H9 (cell line): ENCODE measurements around the gene CDH8. TPM values are rescaled to one million over a fixed set of nuclear protein-coding genes. Genes with fewer than 3 reads are reported as not detected.

Experiments
- DNase-seq: peaks from one replicate; pipeline ENCODE4 v3.0.0-alpha.2; 2017
- H2AFZ ChIP-seq: one replicate; pipeline ENCODE4 v1.6.1; 2013; ENCODE audit warnings: mild to moderate bottlenecking, low read length, control low read depth, moderate library complexity
- H2AK5ac ChIP-seq: 2 replicates; pipeline ENCODE4 v1.6.1; 2013; ENCODE audit warnings: low read length, control low read depth, mixed read lengths; ENCODE audit not compliant: insufficient read length
- H2BK120ac ChIP-seq: one replicate; pipeline ENCODE4 v1.6.1; 2013; ENCODE audit warnings: low read depth, mild to moderate bottlenecking, low read length, control low read depth, inconsistent platforms; ENCODE audit not compliant: poor library complexity, severe bottlenecking
- H2BK12ac ChIP-seq: 2 replicates; pipeline ENCODE4 v1.6.1; 2013; ENCODE audit warnings: low read length, control low read depth, mixed read lengths, low read depth; ENCODE audit not compliant: insufficient read length
- H2BK15ac ChIP-seq: 2 replicates; pipeline ENCODE4 v1.6.1; 2013; ENCODE audit warnings: low read depth, low read length, control low read depth
- H2BK20ac ChIP-seq: one replicate; pipeline ENCODE4 v1.6.1; 2013; ENCODE audit warnings: low read depth, mild to moderate bottlenecking, low read length, control low read depth, inconsistent platforms; ENCODE audit not compliant: poor library complexity, severe bottlenecking
- H2BK5ac ChIP-seq: 2 replicates; pipeline ENCODE4 v1.6.1; 2013; ENCODE audit warnings: low read length, control low read depth, mixed read lengths; ENCODE audit not compliant: insufficient read length
- H3K14ac ChIP-seq: 2 replicates; pipeline ENCODE4 v1.6.1; 2013; ENCODE audit warnings: low read length, control low read depth; ENCODE audit not compliant: insufficient read depth
- H3K18ac ChIP-seq: 2 replicates; pipeline ENCODE4 v1.6.1; 2013; ENCODE audit warnings: low read depth, mild to moderate bottlenecking, mixed read lengths, low read length, control low read depth; ENCODE audit not compliant: insufficient read length
- H3K23ac ChIP-seq: 2 replicates; pipeline ENCODE4 v1.6.1; 2013; ENCODE audit warnings: low read length, control low read depth, mixed read lengths, low read depth; ENCODE audit not compliant: insufficient read length
- H3K23me2 ChIP-seq: 2 replicates; pipeline ENCODE4 v1.6.1; 2013; ENCODE audit warnings: low read depth, mild to moderate bottlenecking, mixed read lengths, low read length, control low read depth; ENCODE audit not compliant: insufficient read length, poor library complexity, severe bottlenecking
- H3K27ac ChIP-seq: 2 replicates; pipeline ENCODE4 v1.5.1; 2013; ENCODE audit warnings: low read length, control low read depth, mixed read lengths, low read depth; ENCODE audit not compliant: insufficient read length
- H3K27me3 ChIP-seq: 2 replicates; pipeline ENCODE4 v1.6.1; 2013; ENCODE audit warnings: low read length, control low read depth, inconsistent platforms; ENCODE audit not compliant: insufficient read depth
- H3K4ac ChIP-seq: 2 replicates; pipeline ENCODE4 v1.6.1; 2013; ENCODE audit warnings: low read depth, mild to moderate bottlenecking, control low read depth, inconsistent platforms, low read length, moderate library complexity
- H3K4me1 ChIP-seq: 2 replicates; pipeline ENCODE4 v1.6.1; 2013; ENCODE audit warnings: low read length, control low read depth, inconsistent platforms; ENCODE audit not compliant: insufficient read depth
- H3K4me2 ChIP-seq: 2 replicates; pipeline ENCODE4 v1.6.1; 2013; ENCODE audit warnings: low read length, control low read depth, mixed read lengths; ENCODE audit not compliant: insufficient read length, insufficient read depth
- H3K56ac ChIP-seq: 2 replicates; pipeline ENCODE4 v1.6.1; 2013; ENCODE audit warnings: low read depth, mild to moderate bottlenecking, mixed read lengths, low read length, control low read depth; ENCODE audit not compliant: insufficient read length
- H3K79me1 ChIP-seq: 2 replicates; pipeline ENCODE4 v1.6.1; 2013; ENCODE audit warnings: low read depth, mild to moderate bottlenecking, moderate library complexity, low read length, control low read depth, inconsistent platforms; ENCODE audit not compliant: insufficient read depth, poor library complexity, severe bottlenecking
- H3K79me2 ChIP-seq: 2 replicates; pipeline ENCODE4 v1.6.1; 2013; ENCODE audit warnings: low read length, control low read depth, inconsistent platforms; ENCODE audit not compliant: insufficient read depth
- H3K9ac ChIP-seq: 2 replicates; pipeline ENCODE4 v1.6.1; 2013; ENCODE audit warnings: low read length, control low read depth, mixed read lengths; ENCODE audit not compliant: insufficient read length; ENCODE audit errors: extremely low read depth
- H3K9me3 ChIP-seq: one replicate; pipeline ENCODE4 v1.6.1; 2013; ENCODE audit warnings: low read depth, low read length, inconsistent platforms; ENCODE audit not compliant: control insufficient read depth
- H3T11ph ChIP-seq: one replicate; pipeline ENCODE4 v1.6.1; 2013; ENCODE audit warnings: mild to moderate bottlenecking, low read length, control low read depth, inconsistent platforms
- H4K20me1 ChIP-seq: one replicate; pipeline ENCODE4 v1.6.1; 2013; ENCODE audit not compliant: control insufficient read depth, insufficient read length, insufficient read depth
- H4K5ac ChIP-seq: 2 replicates; pipeline ENCODE4 v1.6.1; 2013; ENCODE audit warnings: low read depth, mild to moderate bottlenecking, mixed read lengths, low read length, control low read depth; ENCODE audit not compliant: insufficient read length
- H4K8ac ChIP-seq: replicated peaks from 2 replicates; pipeline ENCODE4 v1.6.1; 2013; ENCODE audit warnings: low read length, control low read depth, mixed read lengths, low read depth; ENCODE audit not compliant: insufficient read length
- H4K91ac ChIP-seq: 2 replicates; pipeline ENCODE4 v1.6.1; 2013; ENCODE audit warnings: low read depth, mild to moderate bottlenecking, moderate library complexity, mixed read lengths, low read length, control low read depth; ENCODE audit not compliant: insufficient read length
- H3K27ac Mint-ChIP-seq, 3 experiments: 2 replicates in 2 of 3; 3 replicates in 1 of 3; pipeline ENCODE4 v1.8.0; 2020 to 2021; ENCODE audit warnings: mixed read lengths in 3 of 3, mild to moderate bottlenecking in 1 of 3, moderate library complexity in 1 of 3
- H3K27me3 Mint-ChIP-seq: 2 replicates; pipeline ENCODE4 v1.8.0; 2021; ENCODE audit warnings: low read depth, mild to moderate bottlenecking, moderate library complexity, mixed read lengths
- H3K36me3 Mint-ChIP-seq, 3 experiments: 2 replicates in 2 of 3; 3 replicates in 1 of 3; pipeline ENCODE4 v1.8.0; 2020 to 2021; ENCODE audit warnings: low read depth in 3 of 3, mixed read lengths in 3 of 3; ENCODE audit not compliant: insufficient read depth in 1 of 3
- H3K4me1 Mint-ChIP-seq, 2 experiments: 2 replicates each; pipeline ENCODE4 v1.8.0; 2020; ENCODE audit warnings: mixed read lengths in 2 of 2
- H3K4me3 Mint-ChIP-seq, 2 experiments: 2 replicates in 1 of 2; 3 replicates in 1 of 2; pipeline ENCODE4 v1.8.0; 2020 to 2021; ENCODE audit warnings: mild to moderate bottlenecking in 2 of 2, mixed read lengths in 2 of 2, moderate library complexity in 1 of 2
- H3K9me3 Mint-ChIP-seq, 2 experiments: 2 replicates in 1 of 2; 3 replicates in 1 of 2; pipeline ENCODE4 v1.8.0; 2020; ENCODE audit warnings: mild to moderate bottlenecking in 2 of 2, mixed read lengths in 2 of 2, moderate library complexity in 1 of 2
- WGBS: extraction: QIAGEN DNeasy Blood & Tissue Kit; methylation state at CpG from one replicate; pipeline ENCODE4 v1.1.7; 2013; ENCODE audit warnings: missing lambda C conversion rate, low lambda C conversion rate, mixed read lengths; ENCODE audit not compliant: insufficient read length; ENCODE audit errors: extremely low coverage; 5-methylcytosine and 5-hydroxymethylcytosine counted together
- total RNA-seq: library from RNA; stranded (reverse); gene quantifications from 2 replicates; pipeline ENCODE4 v1.2.1, GENCODE V29; 2021
- TF ChIP-seq, protein P1 (sequence below): fragments of 200-600 bp; sonication (generic); conservative IDR thresholded peaks from 3 replicates; pipeline ENCODE4 v1.8.0; 2021; ENCODE audit warnings: antibody characterized with exemption, mild to moderate bottlenecking

Gene CDH8
- total RNA-seq, 1 experiment from 2014 or later = 12.0 TPM

DNA sequence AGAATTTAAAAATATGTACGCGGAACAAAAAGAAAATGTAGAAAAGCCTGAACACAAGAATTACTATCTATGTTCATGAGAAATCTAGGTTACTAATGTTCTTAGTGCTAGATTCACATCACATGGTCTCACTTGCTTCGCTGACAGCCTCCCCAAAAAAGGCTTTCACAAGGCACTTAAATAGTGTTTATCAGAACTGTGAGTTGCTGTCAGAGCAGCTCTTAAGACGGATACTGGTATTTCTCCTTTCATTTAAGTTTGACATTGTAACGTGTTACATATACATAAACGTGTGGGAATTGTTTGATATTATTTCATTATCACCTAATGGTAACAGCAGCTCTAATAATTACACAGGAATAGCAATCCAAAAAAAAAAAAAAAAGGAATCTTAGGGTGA is 150.9 kb downstream of the CDH8 start:
- H3K23ac ChIP-seq = no peak overlapping the region
- no peak overlapping the region for H3K4ac ChIP-seq
- no peaks in the 10 kb centered on the region for H3K23me2 ChIP-seq
- no peak overlapping the region for H2AFZ ChIP-seq
- H2BK120ac ChIP-seq = no peak overlapping the region
- H4K20me1 ChIP-seq = no peaks in the 10 kb centered on the region
- H2BK20ac ChIP-seq = no peak overlapping the region
- H3K4me2 ChIP-seq = no peak overlapping the region
- Mint-ChIP-seq H3K27ac (no peak overlapping the region; a peak in 1 of 7 replicates), H3K27me3 (no peaks in the 10 kb centered on the region), H3K4me1 (peaks cover 0 to 7% of the 10 kb centered on the region in 2 experiments; a peak in 1 of 4 replicates), H3K4me3 (no peak overlapping the region), H3K9me3 (peaks cover 0 to 7% of the 10 kb centered on the region in 2 experiments; a peak in 3 of 5 replicates), H3K36me3 (peaks cover 3 to 23% (median 20%) of the 10 kb centered on the region in 3 experiments; a peak in 6 of 7 replicates)
- no peak overlapping the region for H4K5ac ChIP-seq
- no peaks in the 10 kb centered on the region for H3K79me1 ChIP-seq
- no peak for DNase-seq
- no peak overlapping the region for H3K14ac ChIP-seq
- no peak overlapping the region for H4K8ac ChIP-seq
- no peak overlapping the region for H3K9ac ChIP-seq
- H2BK12ac ChIP-seq = no peak overlapping the region
- no peak overlapping the region for H4K91ac ChIP-seq
- H3K18ac ChIP-seq = no peak overlapping the region
- no peak overlapping the region for H2BK15ac ChIP-seq
- H3T11ph ChIP-seq = no peak overlapping the region
- H3K9me3 ChIP-seq = no peaks in the 10 kb centered on the region
- no peak overlapping the region for H2AK5ac ChIP-seq
- H2BK5ac ChIP-seq = no peak overlapping the region
- no CpG with 5 or more reads among the region's 6 CpGs for WGBS
- H3K4me1 ChIP-seq = peaks cover 2% of the 10 kb centered on the region; the same call in 1 of the 2 replicates
- TF ChIP-seq, protein P1, sequence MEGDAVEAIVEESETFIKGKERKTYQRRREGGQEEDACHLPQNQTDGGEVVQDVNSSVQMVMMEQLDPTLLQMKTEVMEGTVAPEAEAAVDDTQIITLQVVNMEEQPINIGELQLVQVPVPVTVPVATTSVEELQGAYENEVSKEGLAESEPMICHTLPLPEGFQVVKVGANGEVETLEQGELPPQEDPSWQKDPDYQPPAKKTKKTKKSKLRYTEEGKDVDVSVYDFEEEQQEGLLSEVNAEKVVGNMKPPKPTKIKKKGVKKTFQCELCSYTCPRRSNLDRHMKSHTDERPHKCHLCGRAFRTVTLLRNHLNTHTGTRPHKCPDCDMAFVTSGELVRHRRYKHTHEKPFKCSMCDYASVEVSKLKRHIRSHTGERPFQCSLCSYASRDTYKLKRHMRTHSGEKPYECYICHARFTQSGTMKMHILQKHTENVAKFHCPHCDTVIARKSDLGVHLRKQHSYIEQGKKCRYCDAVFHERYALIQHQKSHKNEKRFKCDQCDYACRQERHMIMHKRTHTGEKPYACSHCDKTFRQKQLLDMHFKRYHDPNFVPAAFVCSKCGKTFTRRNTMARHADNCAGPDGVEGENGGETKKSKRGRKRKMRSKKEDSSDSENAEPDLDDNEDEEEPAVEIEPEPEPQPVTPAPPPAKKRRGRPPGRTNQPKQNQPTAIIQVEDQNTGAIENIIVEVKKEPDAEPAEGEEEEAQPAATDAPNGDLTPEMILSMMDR = no peak
- no peaks in the 10 kb centered on the region for H3K27me3 ChIP-seq
- H3K79me2 ChIP-seq = no peaks in the 10 kb centered on the region
- H3K56ac ChIP-seq = no peak overlapping the region
- H3K27ac ChIP-seq = no peak overlapping the region
